Measurements from ENCODE around the gene BTG4.

BTG4 gene

DNA sequence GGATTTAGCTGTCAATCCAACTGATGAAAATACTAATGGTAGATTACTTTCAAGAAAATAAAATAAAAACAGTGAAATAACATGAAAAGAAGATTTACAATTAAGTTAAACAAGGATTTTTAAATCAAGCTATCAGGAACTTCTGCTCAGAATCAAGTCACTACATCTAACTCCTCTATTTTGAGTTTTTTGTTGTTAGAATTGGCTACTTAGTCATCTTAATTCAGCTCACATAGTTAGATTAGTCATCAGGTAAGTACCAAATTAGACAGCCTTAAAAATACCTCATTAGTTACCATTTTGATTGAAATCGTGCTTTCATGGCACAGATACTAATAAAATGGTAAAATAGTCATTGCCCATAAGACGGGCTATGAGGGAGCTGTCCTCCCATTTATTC, 35.8 kb downstream of the BTG4 start:
- peak; percentile 27 for DNase-seq (ENCODE audit: low read depth)
- H3K4me3 ChIP-seq (ENCODE audit: low read length) = no peak overlapping the region
- TF ChIP-seq, protein P1, sequence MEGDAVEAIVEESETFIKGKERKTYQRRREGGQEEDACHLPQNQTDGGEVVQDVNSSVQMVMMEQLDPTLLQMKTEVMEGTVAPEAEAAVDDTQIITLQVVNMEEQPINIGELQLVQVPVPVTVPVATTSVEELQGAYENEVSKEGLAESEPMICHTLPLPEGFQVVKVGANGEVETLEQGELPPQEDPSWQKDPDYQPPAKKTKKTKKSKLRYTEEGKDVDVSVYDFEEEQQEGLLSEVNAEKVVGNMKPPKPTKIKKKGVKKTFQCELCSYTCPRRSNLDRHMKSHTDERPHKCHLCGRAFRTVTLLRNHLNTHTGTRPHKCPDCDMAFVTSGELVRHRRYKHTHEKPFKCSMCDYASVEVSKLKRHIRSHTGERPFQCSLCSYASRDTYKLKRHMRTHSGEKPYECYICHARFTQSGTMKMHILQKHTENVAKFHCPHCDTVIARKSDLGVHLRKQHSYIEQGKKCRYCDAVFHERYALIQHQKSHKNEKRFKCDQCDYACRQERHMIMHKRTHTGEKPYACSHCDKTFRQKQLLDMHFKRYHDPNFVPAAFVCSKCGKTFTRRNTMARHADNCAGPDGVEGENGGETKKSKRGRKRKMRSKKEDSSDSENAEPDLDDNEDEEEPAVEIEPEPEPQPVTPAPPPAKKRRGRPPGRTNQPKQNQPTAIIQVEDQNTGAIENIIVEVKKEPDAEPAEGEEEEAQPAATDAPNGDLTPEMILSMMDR (conservative IDR thresholded peaks at IDR 0.05; ENCODE audit: low read length) = no peak

DNA sequence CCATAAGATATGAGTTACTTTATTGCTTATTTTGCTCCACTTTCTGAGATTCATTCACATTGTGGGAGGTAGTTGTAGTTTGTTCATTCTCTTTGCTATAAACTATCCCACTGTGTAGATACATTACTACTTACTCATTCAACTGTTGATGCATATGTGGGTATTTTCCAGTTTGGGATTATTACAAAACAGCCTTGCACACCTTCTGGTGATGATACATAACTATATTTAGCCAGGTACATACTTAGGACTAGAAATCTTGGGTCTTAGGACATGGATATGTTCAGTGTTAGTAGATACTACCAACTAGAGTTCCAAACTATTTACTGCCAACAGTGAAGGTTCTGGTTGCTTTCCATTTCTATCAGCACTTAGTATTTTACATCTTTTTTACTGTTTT, 37.8 kb downstream of the BTG4 start:
- no peak for DNase-seq (ENCODE audit: low read depth)
- TF ChIP-seq, protein P1 (conservative IDR thresholded peaks at IDR 0.05; ENCODE audit: low read length) = no peak
- no peak overlapping the region for H3K4me3 ChIP-seq (ENCODE audit: low read length)

DNA sequence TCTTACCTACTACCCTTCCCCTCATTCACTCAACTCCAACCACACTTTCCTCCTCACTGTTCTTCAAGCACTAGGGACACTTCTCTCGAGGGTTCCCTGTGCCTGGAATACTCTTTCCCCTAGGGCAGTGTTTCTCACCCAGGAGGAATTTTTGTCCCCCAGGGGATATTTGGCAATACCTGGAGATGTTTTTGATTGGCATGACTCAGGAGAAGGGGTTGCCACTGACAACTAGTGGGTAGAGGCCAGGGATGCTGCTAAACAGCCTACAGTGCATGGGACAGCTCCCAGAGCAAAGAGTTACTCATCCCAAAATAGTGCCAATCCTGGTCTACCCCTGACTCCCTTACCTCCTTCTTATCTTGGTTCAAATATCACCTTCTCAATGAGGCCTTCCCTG, 40.0 kb downstream of the BTG4 start:
- H3K4me3 ChIP-seq (ENCODE audit: low read length) = no peak overlapping the region
- DNase-seq (ENCODE audit: low read depth) = no peak
- TF ChIP-seq, protein P1 (conservative IDR thresholded peaks at IDR 0.05; ENCODE audit: low read length) = no peak

DNA sequence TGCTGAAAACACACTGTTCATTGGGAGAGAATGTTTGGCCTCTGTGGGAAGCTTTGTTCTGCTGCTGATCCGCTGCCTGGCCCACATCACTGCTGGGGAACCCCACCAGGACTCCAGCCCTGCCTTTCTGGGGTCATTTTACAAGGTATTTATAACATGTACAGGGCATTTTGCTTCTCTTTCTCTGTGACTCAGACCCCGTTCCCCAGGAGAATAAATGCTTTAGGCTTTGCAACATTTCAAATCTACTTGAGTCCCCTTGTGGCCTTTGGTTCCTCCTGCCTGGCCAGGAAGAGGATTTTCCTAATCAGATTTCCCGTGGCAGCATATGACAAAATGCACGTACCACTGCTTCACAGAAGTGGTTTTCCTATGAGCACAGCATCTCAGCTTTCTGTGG, 43.0 kb downstream of the BTG4 start:
- peak; percentile 21 for DNase-seq (ENCODE audit: low read depth)
- H3K4me3 ChIP-seq (ENCODE audit: low read length) = no peak overlapping the region
- TF ChIP-seq, protein P1 (conservative IDR thresholded peaks at IDR 0.05; ENCODE audit: low read length) = no peak

- TF ChIP-seq, protein P1 (conservative IDR thresholded peaks at IDR 0.05; ENCODE audit: low read length) = no peak
- no peak for DNase-seq (ENCODE audit: low read depth)
- no peak overlapping the region for H3K4me3 ChIP-seq (ENCODE audit: low read length)
Observed at GRCh38 chr11:111466615-111467014, 45.6 kb downstream of the BTG4 start.

- H3K4me3 ChIP-seq (ENCODE audit: low read length) = no peak overlapping the region
- peak; percentile 67 for DNase-seq (ENCODE audit: low read depth)
- TF ChIP-seq, protein P1 (conservative IDR thresholded peaks at IDR 0.05; ENCODE audit: low read length) = no peak
Observed at GRCh38 chr11:111465400-111465799, 46.8 kb downstream of the BTG4 start.

DNA sequence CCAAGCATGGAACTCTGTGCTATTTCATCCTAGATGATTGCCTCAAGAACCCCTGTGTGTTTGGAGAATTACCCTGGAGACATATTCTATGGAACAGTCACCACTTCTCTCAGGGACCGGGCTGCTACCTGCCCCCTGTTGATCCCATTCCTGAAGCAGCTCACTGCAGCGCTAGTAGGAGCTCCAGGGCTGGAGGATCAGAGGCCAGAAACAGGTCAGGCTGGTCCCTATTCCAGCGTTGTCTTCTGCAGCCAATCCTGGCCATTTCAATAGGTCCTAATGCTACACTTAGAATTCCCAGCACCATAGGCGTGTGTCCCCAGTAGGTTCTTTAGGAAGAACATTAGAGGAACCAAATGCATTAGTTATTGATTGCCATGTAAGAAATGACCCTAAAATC, 48.9 kb downstream of the BTG4 start:
- H3K4me3 ChIP-seq (ENCODE audit: low read length) = no peak overlapping the region
- DNase-seq (ENCODE audit: low read depth) = no peak
- TF ChIP-seq, protein P1 (conservative IDR thresholded peaks at IDR 0.05; ENCODE audit: low read length) = no peak

Data from AG10803 (cell line).